Measurements from ENCODE around the gene ZBTB48. TPM values are rescaled to one million over a fixed set of nuclear protein-coding genes. Genes with fewer than 3 reads are reported as not detected.
A peak's percentile ranks its signal among the peaks of the same experiment; 100 is the strongest.

The ZBTB48 gene
- polyA plus RNA-seq, 3 donors, result 19.0 to 31.4 (median 19.3) TPM

GRCh38 chr1:6570100-6570499 is 9.7 kb upstream of the ZBTB48 start:
- H3K27ac ChIP-seq (ENCODE audit: low read depth, low read length), result no peak overlapping the region
- WGBS, 3 donors, result 52 to 74% (median 69%) methylated on average over 3 of the region's 3 CpGs

- H3K27ac ChIP-seq (ENCODE audit: low read depth, low read length), result no peak overlapping the region
- WGBS, 3 donors, result 69 to 82% (median 80%) methylated on average over 5 of the region's 5 CpGs
Measured at GRCh38 chr1:6570987-6571386, 8.8 kb upstream of the ZBTB48 start.

- 67 to 80% (median 78%) methylated on average over 11 to 12 of the region's 12 CpGs for WGBS, 3 donors
- H3K27ac ChIP-seq (ENCODE audit: low read depth, low read length), result no peak overlapping the region
Measured at GRCh38 chr1:6572653-6573383, 7.0 kb upstream of the ZBTB48 start.

GRCh38 chr1:6574025-6574620 is 5.7 kb upstream of the ZBTB48 start:
- WGBS, 3 donors, result 76 to 78% (median 78%) methylated on average over 8 of the region's 8 CpGs
- H3K27ac ChIP-seq (ENCODE audit: low read depth, low read length), result no peak overlapping the region

GRCh38 chr1:6574818-6575217 is 5.0 kb upstream of the ZBTB48 start:
- H3K27ac ChIP-seq (ENCODE audit: low read depth, low read length), result no peak overlapping the region
- 84 to 87% (median 86%) methylated on average over 14 of the region's 14 CpGs for WGBS, 3 donors

- H3K27ac ChIP-seq (ENCODE audit: low read depth, low read length), result no peak overlapping the region
- WGBS, 3 donors, result 78 to 83% (median 81%) methylated on average over 6 of the region's 6 CpGs
Measured at GRCh38 chr1:6577831-6578525, 1.8 kb upstream of the ZBTB48 start.

GRCh38 chr1:6578624-6579373 is 995 bp upstream of the ZBTB48 start:
- peak overlapping the region; percentile 34 for H3K27ac ChIP-seq (ENCODE audit: low read depth, low read length)
- 87 to 89% (median 88%) methylated on average over 14 of the region's 14 CpGs for WGBS, 3 donors

- peak overlapping the region; percentile 51 for H3K27ac ChIP-seq (ENCODE audit: low read depth, low read length)
- WGBS, 3 donors, result 0 to 2% (median 1%) methylated on average over 14 to 30 of the region's 30 CpGs
Measured at GRCh38 chr1:6580119-6580592, 362 bp downstream of the ZBTB48 start.

GRCh38 chr1:6580593-6581409 is 1.0 kb downstream of the ZBTB48 start:
- peak overlapping the region; percentile 51 for H3K27ac ChIP-seq (ENCODE audit: low read depth, low read length)
- WGBS, 3 donors, result 18 to 34% (median 31%) methylated on average over 19 of the region's 19 CpGs

- 41 to 48% (median 48%) methylated on average over 10 of the region's 10 CpGs for WGBS, 3 donors
Measured at GRCh38 chr1:6581561-6582305, 1.9 kb downstream of the ZBTB48 start.

GRCh38 chr1:6582370-6582769 is 2.6 kb downstream of the ZBTB48 start:
- no peak overlapping the region for H3K27ac ChIP-seq (ENCODE audit: low read depth, low read length)
- 64 to 94% (median 74%) methylated on average over 1 of the region's 1 CpG for WGBS, 3 donors

More at GRCh38 chr1:6581561-6582305, 1.9 kb downstream of the ZBTB48 start:
- no peak overlapping the region for H3K27ac ChIP-seq (ENCODE audit: low read depth, low read length)

GRCh38 chr1:6584126-6585080 is 4.6 kb downstream of the ZBTB48 start:
- 72 to 74% (median 73%) methylated on average over 21 of the region's 21 CpGs for WGBS, 3 donors
- no peak overlapping the region for H3K27ac ChIP-seq (ENCODE audit: low read depth, low read length)

GRCh38 chr1:6585081-6585722 is 5.4 kb downstream of the ZBTB48 start:
- H3K27ac ChIP-seq (ENCODE audit: low read depth, low read length), result no peak overlapping the region
- 80 to 84% (median 84%) methylated on average over 12 of the region's 12 CpGs for WGBS, 3 donors

- no peak overlapping the region for H3K27ac ChIP-seq (ENCODE audit: low read depth, low read length)
- WGBS, 3 donors, result 86 to 94% (median 91%) methylated on average over 7 of the region's 7 CpGs
Measured at GRCh38 chr1:6585841-6586240, 6.0 kb downstream of the ZBTB48 start.

GRCh38 chr1:6586404-6586816 is 6.6 kb downstream of the ZBTB48 start:
- H3K27ac ChIP-seq (ENCODE audit: low read depth, low read length), result no peak overlapping the region
- 72 to 93% (median 90%) methylated on average over 11 of the region's 11 CpGs for WGBS, 3 donors

All from adipose tissue (tissue), 3 donors.